Measurements from ENCODE around the gene C1orf210.

C1orf210 gene

DNA sequence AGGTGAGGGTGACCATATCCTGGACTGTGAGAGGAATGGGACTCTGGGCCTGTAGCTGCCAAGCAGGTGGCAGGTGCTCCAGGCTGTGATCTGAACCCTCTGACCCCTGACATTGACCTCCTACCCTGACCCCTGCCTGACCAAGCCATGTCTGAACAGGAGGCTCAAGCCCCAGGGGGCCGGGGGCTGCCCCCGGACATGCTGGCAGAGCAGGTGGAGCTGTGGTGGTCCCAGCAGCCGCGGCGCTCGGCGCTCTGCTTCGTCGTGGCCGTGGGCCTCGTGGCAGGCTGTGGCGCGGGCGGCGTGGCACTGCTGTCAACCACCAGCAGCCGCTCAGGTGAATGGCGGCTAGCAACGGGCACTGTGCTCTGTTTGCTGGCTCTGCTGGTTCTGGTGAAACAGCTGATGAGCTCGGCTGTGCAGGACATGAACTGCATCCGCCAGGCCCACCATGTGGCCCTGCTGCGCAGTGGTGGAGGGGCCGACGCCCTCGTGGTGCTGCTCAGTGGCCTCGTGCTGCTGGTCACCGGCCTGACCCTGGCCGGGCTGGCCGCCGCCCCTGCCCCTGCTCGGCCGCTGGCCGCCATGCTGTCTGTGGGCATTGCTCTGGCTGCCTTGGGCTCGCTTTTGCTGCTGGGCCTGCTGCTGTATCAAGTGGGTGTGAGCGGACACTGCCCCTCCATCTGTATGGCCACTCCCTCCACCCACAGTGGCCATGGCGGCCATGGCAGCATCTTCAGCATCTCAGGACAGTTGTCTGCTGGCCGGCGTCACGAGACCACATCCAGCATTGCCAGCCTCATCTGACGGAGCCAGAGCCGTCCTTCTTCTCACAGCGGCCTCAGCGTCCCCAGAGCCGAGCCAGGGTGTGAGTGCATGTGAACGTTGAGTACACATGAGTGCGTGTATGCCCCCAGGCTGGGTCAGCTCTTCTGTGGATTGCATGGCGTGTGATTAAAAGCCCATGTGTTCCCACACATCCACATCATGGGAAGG is 12.5 kb downstream of the C1orf210 start:
- no peak for DNase-seq

DNA sequence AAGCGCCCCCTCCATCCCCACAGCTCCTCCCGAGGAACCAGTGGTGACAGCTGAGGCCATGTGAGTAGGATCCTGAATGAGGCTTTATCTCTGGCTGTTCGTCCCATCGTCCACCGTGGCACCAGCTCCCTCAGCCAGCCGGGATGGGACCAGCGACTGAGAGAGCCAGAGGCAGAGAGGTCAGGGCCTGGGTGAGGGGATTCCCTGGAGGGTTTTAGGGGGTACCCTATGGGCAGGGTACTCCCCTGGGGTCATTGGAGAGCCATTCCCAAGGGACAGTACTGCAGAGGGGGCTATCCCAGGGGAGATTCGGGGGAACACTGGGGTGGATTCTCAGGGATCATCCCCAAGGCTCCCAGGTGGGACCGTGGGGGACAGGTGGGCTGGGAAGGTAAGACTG is 13.2 kb downstream of the C1orf210 start:
- no peak for DNase-seq

DNA sequence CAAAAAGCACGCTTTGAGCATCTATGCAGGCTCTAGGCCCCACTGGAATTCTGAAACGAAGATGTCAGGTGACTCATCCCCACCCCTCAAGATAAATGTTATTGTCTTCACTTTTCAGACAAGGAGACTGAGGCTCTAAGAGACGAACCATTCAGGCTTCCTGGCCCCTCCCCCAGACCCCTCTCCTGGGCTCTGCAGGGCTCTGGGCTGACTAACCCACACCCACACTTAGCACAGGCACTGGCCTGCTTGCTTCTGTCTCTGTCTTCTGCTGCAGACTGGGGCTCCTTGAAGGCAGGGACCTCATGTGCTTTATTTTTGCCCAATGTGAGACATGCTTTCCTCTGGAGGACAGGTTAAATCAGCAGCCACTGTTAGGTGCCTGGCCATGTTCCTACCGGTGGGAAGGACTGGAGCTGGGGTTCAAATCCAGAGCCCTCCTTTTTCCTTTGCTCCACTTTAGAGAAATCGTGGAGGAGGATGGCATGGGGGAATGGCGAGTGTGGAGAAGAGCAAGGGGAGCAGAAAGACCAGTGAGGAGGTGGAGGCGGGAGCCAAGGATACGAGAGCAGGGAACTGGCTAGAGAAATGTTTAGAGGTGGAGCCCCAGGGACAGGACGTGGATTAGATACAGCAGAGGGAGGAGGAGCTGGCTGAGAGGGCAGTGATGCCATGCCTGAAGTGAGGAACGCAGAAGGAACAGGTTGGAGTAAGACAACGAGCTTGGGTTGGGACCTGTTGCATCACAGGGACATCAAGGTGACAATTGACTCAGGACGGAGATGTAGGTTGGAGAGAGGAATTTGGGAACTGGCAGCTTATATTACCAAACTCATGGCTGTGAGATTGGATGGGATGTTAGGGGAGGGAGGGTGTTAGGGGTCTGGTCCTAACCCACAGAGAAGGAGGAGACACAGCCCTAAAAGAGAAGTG is 13.9 kb downstream of the C1orf210 start:
- DNase-seq: no peak

DNA sequence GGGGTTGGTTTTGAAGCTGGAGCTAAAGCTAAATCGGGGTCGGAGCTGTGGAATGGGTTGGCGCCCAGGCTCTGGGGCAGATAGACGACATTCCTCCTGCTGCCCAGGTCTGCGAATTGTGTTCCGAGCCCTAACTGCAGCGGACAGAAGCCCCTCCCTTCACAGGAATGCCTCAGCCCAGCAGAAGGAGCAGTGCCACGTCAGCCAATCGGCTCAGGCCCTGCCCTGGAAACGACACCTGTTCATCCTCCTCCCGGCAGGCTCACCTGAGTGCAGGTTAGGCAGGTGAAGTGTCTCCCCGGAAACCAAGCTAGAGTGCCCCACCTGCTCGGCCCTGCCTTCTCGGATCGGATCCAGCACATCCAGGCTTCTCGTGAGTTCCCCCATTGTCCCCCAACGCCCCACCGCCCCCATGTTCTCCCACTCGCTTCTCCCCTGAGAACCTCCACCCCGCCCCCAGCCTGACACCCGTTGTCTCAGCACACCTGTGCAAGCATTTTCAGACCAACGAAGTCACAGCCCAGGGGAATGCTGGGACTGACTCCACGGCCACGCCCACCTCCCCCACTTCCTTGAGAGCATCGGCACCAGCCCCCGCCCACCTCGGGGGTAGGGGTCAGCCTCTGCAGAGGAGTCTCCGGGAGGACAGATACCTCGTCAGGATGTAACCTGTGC is 14.8 kb downstream of the C1orf210 start:
- DNase-seq: no peak

DNA sequence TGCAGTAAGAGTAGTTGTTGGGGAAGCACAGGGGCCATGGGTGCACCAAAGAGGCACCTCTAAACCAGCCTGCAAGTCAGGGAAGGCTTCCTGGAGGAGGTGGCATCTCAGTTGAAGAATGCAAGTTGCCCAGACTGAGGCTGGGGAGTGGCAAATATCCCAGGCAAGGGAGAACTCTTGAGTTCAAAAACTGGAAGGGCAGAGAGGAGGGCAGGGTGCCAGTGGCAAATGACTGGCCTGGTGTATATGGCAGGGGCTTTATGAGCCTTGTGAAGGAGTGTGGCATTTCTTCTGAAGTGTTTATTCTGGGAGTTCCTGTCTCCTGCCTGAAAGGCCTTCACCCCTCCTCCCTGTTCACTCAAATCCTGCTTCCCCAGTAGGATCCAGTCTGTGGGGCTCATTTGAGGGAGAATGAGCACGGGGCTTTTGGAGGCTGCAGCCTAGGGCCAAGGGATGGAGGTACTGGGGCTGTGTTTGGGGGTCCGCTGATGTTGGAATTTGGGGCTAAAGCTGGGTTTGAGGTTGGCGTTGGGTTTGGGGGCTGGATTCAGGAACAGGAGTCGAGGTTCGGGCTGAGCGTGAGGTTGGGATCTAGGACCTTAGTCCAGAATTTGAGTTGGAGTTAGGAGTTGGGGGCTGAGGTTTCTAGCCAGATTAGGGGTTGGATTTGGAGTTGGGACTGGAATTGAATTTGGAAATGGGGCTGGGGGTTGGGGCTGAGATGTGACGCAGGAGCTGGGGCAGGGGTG is 15.6 kb downstream of the C1orf210 start, which contains the start of gene TMEM125:
TMEM125 (plus strand) TSS at position 357 of the 749 bp plus-strand sequence. CDS start 2,740 bp downstream, outside the sequence.
- no peak for DNase-seq

DNA sequence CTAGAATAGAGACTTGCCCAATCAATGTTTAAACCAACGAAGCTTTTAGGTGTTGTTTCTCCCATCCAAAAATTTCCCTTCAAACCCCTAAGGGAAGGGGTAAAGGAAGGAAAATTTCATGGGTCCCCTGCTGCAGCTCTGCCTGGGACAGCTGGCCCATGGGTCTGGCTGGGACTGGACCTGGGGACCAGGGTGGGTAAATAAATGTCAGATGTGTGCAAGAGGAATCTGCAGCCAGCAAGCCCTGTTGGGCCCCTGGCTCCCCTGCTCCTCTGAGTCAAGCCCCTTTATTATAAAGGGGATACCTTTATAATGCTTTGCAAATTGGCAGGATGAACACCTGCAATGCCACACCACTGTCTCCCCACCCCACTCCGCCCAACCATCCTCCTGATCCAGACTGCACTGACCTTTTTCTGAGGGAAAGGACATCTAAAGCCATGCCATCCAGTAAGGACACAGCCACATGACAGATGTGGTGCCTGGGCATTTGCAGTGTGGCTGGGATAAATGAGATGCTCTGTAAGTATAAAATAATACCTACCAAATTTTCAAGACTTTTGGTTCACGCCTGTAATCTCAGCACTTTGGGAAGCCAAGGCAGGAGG is 17.5 kb downstream of the C1orf210 start:
- DNase-seq: no peak

DNA sequence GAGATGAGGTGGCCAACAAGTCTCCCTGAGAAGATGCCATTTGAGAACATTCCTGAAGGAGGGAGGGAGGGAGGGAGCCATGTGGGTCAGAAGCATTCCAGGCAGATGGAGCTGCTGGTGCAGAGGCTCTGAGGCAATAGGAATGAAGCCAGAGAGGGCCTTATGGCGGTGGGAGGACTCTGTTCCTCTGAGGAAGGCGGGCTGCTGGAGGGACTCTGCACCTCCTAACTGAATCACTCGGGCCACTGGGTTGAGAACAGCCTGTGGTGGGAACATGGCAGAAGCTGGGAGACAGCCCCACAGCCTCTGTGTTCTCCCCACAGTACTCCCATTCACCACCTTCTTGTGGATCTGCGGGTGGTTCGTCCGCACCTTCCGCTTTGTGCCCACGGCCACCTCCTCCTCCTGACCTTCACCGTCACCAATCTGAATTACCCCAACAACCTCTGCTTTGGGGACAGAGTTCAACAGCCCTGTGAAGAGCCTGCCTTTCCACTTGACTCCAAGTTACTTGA is 18.0 kb downstream of the C1orf210 start:
- DNase-seq: no peak

DNA sequence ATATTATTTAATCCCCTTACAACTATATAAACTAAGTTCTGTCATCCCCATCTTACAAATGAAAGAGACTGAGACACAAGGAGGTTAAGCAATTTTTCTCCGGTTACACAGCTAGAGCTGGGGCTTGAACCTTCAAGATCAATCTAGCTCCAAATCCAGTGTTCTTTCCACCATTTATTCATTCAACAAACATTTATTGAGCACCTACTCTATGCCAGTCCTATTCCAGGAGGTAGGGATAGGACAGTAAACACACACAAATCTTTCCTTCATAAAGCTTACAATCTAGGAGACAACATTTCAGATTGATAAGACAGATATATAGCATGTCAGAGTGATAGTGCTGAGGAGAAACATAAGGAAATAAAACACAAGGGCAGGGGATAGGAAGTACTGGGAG is 18.5 kb downstream of the C1orf210 start:
- no peak for DNase-seq

DNA sequence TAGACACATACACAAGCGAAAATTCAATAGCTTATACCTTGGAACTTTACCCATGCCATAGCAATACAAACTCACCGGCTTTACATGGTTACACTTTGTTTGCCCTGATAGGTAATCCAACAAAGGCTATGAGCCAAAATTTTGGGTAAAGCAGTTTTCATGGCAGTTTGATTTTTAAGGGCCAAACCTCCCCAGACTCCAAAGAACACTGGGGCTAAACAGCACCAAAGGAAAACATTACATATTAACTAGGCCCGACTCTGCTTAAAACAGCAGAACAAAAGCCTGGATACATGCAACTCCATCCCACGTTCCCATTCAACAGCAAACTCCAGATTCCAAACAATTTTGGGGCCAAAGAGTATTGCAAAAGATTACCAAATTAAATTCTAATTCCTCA is 19.9 kb downstream of the C1orf210 start:
- DNase-seq: no peak

DNA sequence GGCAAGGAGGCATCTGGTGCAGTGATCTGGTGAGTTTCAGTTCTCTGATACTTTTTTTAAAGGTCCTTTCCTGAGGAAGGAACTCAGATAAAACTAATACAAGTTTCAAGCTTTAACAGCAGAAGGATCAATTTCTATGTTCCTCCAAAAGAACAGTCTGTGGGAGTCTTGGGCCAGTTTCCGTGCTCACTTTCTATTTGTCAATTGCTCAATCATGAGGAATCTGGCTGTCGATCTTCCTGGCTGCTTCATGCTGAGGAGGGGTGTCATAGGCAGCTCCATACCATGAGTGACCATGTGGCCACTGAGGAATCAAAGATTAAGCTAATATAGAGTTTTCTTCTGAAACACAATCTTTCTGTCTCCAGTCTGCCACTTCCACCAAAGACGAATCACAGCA is 27.0 kb downstream of the C1orf210 start:
- DNase-seq: no peak

DNA sequence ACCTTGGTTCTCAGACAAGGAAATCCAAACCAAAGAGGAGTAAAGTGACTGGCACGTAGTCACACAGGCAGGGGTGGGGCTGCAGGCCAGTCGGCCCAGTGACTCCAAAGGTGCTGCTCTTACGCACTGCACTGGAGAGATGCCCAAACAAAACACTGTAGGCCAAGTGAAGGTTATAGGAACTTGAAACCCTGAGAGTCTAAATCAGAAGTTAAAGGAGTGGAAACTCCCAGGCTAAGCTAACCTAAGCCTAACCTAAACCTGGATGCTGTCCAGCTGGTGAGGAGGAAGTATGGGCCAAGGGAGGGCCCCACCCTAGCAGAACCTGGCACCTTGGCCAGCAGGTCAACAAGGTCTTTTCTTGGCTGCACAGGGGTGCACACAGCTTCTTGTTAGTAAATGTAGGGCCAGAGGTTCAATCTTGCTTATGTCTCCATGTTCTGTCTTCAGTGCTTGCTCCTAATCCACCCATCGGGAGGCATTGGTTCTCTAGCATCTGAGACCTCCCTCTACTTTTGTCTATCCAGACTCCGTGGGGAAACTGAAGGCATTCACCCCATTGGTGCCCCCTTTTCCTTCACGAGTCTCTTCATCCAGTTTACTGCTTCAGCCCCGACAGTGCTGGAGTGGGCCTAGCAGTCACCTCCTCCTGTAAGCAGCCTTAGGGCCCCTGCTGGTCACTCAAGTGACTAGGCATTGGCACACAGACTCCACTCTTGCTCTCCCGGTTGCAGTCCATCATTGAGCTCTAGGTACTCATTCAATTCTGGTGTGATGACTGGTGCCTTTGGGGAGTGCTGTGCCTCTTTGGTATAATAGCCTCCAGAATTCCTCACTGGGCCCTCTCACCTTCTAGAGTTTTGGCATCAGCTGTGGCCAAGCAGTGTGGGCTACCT is 28.5 kb downstream of the C1orf210 start:
- no peak for DNase-seq

DNA sequence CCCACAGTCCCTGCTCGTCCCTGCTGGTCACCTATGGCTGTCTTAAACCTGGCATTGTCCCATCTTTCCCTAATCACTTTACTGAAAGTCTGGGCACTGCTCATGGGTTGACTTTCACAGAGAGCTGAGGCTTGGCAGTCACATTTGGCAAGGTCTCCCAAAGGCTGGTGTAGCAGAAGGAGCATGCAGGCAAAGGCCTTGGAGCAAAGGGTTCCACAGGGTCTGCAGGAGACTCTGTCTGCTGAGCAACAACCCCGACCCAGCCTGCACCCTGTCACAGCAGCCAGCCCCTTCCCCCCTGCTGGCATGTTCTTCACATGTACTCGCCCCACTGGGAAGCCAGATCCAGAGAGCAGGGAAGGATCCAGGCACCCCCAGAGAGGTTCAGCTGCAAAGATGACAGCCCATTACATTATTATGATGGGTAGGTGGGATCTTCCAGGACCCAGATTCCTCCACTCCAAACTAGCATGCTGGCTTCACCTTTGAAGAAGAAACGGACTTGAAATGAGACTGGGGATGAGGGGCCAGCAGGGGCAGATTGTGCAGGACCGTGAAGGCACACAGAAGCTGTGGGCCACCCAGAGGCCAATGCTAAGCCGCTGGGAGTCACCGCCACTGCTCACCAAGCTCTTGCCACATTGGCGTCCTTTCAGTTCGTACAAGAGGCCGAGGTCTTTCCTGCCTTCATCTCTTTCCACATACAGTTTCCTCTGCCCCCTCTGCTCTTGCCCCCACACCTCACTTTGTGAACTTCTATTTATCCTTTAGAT is 29.8 kb downstream of the C1orf210 start:
- no peak for DNase-seq

DNA sequence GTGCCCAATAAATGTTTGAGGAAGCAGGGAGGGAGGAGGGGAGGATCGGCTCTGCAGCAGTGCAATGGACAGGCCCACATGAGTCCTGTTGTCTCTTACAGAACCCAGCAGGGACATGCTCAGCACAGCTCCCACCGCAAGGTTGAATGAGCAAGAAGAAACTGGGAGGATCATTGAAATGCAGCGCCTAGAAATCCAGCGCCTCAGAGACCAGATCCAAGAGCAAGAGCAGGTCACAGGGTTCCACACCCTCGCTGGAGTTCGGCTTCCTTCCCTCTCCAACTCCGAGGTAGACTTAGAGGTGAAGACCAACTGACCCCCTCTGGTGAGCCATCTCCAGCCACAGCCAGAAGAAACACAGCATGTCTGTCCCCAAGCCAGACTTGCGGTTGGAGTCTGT is 31.5 kb downstream of the C1orf210 start:
- no peak for DNase-seq

DNA sequence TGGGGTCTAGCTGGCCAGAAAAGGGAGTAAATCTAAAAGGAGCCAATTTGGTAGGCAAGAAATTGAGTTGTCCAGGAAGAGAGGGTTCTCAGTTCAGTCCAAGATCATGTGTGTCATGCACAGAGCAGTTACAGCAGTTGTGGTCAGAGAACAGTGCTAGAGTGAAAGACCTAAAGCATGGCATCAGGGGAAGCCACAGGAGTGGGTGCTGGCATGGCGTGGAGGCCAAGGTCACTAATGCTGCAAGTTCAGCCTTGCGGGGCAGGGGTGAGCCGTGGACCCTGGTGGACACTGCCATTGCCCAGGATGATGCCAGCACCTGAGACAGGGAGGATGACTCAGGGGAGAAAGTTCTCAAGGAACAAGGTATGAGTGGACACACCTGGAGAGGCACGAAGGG is 32.2 kb downstream of the C1orf210 start:
- no peak for DNase-seq

DNA sequence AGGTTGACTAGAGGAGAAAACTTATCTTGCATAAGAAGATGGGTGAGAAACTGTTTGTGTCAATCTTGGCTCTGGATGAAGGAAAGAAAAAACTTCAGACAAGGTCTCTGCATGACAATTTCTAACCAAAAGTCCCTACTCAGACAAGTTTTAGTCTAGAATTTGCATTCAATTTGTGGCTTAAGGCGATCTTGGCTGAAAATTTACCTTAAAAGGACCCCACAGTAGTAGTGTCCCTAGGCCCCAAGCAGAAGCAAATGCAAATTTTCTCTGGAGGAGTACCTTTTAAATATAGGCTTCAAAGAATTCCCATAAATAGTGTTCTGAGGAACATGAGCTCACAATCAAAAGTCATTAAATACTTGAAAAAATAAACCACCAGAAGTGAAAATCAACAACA is 33.2 kb downstream of the C1orf210 start:
- no peak for DNase-seq

DNA sequence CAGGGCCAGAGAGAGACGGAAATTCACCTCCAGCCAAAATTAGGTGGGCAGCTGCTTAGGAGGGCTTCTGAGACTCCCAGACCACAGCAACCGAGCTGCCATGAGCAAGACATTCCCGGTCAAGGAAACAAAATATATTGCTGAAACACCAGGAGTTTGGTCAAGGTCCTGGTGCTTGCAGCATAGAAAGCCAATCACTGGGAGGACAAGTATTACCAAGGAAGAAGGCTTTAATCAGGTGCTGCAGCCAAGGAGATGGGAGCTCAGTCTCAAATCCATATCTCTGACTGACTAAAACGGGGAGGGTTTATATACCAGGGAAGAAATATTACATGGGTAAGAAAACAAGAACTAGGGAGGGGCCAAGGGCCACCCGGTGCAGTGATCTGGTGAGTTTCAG is 34.4 kb downstream of the C1orf210 start:
- no peak for DNase-seq

DNA sequence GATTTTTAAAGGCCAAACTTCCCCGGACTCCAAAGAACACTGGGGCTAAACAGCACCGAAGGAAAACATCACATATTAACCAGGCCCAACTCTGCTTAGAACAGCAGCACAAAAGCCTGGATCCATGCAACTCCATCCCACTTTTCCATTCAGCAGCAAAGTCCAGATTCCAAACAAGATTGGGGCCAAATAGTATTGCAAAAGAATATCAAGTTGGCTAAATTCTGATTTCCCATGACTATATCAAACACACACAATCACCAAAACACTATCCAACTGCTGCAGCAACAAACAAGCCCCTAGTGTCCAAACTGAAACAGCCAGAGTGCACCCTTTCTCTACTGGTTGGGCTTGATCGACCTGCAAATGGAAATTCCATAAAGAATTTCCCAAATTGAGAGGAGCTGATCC is 35.0 kb downstream of the C1orf210 start:
- DNase-seq: no peak

DNA sequence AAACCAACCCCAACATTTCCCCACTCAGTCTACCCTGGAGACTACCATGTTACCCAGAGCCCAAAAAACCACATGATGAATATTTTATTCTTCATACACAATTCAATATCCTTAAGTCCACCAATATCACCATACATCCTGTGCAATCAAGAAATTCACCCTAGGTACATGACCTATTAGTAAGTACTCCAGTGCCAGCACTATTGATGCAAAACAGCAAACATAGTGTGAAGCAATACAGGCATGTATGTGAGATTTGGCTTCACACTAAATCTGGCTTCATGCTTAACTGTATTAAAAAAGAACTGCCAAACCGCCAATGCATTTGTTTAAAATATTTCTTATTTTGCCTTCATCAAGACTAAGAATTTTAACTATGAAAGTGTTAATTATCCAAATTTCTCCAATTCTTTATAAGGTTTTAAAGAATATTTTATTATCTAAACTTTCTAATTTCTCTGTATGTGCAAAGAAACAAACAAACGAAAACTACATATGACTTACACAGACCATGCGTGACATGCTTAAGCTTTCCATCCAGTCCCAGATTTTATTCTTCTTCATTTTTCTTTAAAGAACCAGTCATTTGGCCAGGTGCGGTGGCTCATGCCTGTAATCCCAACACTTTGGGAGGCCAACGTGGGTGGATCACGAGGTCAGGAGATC is 38.0 kb downstream of the C1orf210 start:
- no peak for DNase-seq
